ENCODE results near the gene LUC7L2. TPM values are rescaled to one million over a fixed set of nuclear protein-coding genes. Genes with fewer than 3 reads are reported as not detected.

LUC7L2 gene
- total RNA-seq, 1 donor from 2014 or later, result 67.3 TPM

Other genes with a start within 250 kb of the LUC7L2 start
- 13.5 TPM for gene UBN2, start 128.7 kb upstream of the LUC7L2 start, total RNA-seq
- 9.9 TPM for gene FMC1, start 18.6 kb upstream of the LUC7L2 start, total RNA-seq
- gene KLRG2, start 123.8 kb downstream of the LUC7L2 start, total RNA-seq, result not detected
- not detected for gene CLEC2L, start 163.8 kb downstream of the LUC7L2 start, total RNA-seq

Data from mesenteric fat pad (tissue), 1 donor.